K562 (cell line): Measurements from ENCODE around the gene TPX2. TPM values are rescaled to one million over a fixed set of nuclear protein-coding genes. Genes with fewer than 3 reads are reported as not detected.

ENCODE experiments used
- BCLAF1 ChIP-seq, 2 experiments: fragments of 450-650 bp in 1 of 2; IDR thresholded peaks; 2 replicates each; pipeline ENCODE4 v1.6.1; 2011 to 2017; ENCODE audit warnings: low read depth in 2 of 2, antibody characterized with exemption in 1 of 2, borderline replicate concordance in 1 of 2, low read length in 1 of 2, mild to moderate bottlenecking in 1 of 2, mixed read lengths in 1 of 2; ENCODE audit not compliant: control insufficient read depth in 1 of 2
- BHLHE40 ChIP-seq: IDR thresholded peaks from 2 replicates; pipeline ENCODE4 v1.6.1; 2011; ENCODE audit warnings: low read length, improper control_type of control experiment
- CBFA2T3 ChIP-seq: fragments of 450-650 bp; IDR thresholded peaks from 2 replicates; pipeline ENCODE4 v1.6.1; 2017
- CTBP1 ChIP-seq: fragments of 450-650 bp; IDR thresholded peaks from 2 replicates; pipeline ENCODE4 v1.6.1; 2016; ENCODE audit warnings: borderline replicate concordance
- DIDO1 ChIP-seq: fragments of 450-650 bp; IDR thresholded peaks from 2 replicates; pipeline ENCODE4 v1.6.1; 2016; ENCODE audit warnings: low read depth, missing biosample characterization, missing genetic modification characterization
- TAF1 ChIP-seq: IDR thresholded peaks from 2 replicates; pipeline ENCODE4 v1.6.1; 2011; ENCODE audit warnings: mild to moderate bottlenecking, low read length, moderate library complexity; ENCODE audit not compliant: insufficient read depth, control insufficient read depth, severe bottlenecking; ENCODE audit errors: extremely low read depth
- TAF9B ChIP-seq: fragments of 450-650 bp; IDR thresholded peaks from 2 replicates; pipeline ENCODE4 v1.6.1; 2018; ENCODE audit warnings: mild to moderate bottlenecking; ENCODE audit not compliant: partially characterized antibody
- TFAP4 ChIP-seq: sonication (generic); formaldehyde crosslinking; IDR thresholded peaks from 2 replicates; pipeline ENCODE4 v1.8.0; 2022; ENCODE audit warnings: missing genetic modification reagents, mild to moderate bottlenecking, moderate library complexity, borderline replicate concordance
- VEZF1 ChIP-seq: fragments of 200-800 bp; sonication (Bioruptor generic); IDR thresholded peaks from 2 replicates; pipeline ENCODE4 v1.6.1; 2017; ENCODE audit warnings: missing genetic modification characterization, missing compliant biosample characterization
- ZNF785 ChIP-seq: fragments of 250-450 bp; sonication (Bioruptor Pico); IDR thresholded peaks from 2 replicates; pipeline ENCODE4 v1.4.0; 2020; ENCODE audit warnings: mild to moderate bottlenecking
- polyA plus RNA-seq, 8 experiments: library from polyadenylated mRNA; depleted of rRNA in 4 of 8; stranded (reverse) in 5 of 8; unstranded in 3 of 8; fragments of >200 nt; fragmentation: Nextera tagmentation in 2 of 8; fragmentation: Illumina TruSeq in 1 of 8; extraction: Ambion mirVana in 2 of 8; extraction: Trizol in 1 of 8; gene quantifications; 2 replicates each; pipeline versions ENCODE4 v1.2.1 to v1.2.3, GENCODE V29; 2011 to 2014; ENCODE audit warnings: inconsistent platforms in 1 of 8, missing spikeins in 1 of 8
- total RNA-seq, 7 experiments: library from RNA; depleted of rRNA in 6 of 7; stranded (reverse); fragments of >200 nt in 6 of 7; fragmentation: Illumina TruSeq in 2 of 7; extraction: Trizol in 2 of 7; gene quantifications; 2 replicates each; pipeline versions ENCODE4 v1.2.1 to v1.2.3, GENCODE V29; 2011 to 2021; ENCODE audit warnings: low replicate concordance in 1 of 7
- TF ChIP-seq, protein P1 (sequence below): fragments of 450-650 bp; IDR thresholded peaks from 2 replicates; pipeline ENCODE4 v1.6.1; 2017; ENCODE audit warnings: antibody characterized with exemption, mild to moderate bottlenecking
- TF ChIP-seq, protein P2 (sequence below): sonication (generic); formaldehyde crosslinking; IDR thresholded peaks from 2 replicates; pipeline ENCODE4 v1.8.1; 2023; ENCODE audit warnings: mild to moderate bottlenecking, missing genetic modification reagents
- TF ChIP-seq, protein P3 (sequence below): fragments of 250-450 bp; sonication (Bioruptor Pico); IDR thresholded peaks from 2 replicates; pipeline ENCODE4 v1.9.0; 2021; ENCODE audit warnings: mild to moderate bottlenecking

The TPX2 gene
- total and polyA plus RNA-seq, 9 of the 15 experiments (the other 6 are each of a cell fraction or from before 2014, with no cell fraction given) = 48.0 to 241 (median 133) TPM

- TF ChIP-seq BCLAF1 (IDR thresholded peaks at IDR 0.05; ENCODE audit: borderline replicate concordance in 1 of 2, control insufficient read depth in 1 of 2, low read depth in 2 of 2, low read length in 1 of 2) (no peak), VEZF1 (CRISPR knock-in tag) (peak; percentile 67), TFAP4 (CRISPR knock-in tag) (peak; percentile 98), CTBP1 (peak; percentile 27; the same call in 1 of the 2 replicates), TAF1 (no peak), DIDO1 (tag) (no peak), BHLHE40 (peak; percentile 50; the same call in 1 of the 2 replicates), ZNF785 (CRISPR knock-in tag) (no peak), CBFA2T3 (peak; percentile 77), TAF9B (peak; percentile 39)
- TF ChIP-seq, protein P1, sequence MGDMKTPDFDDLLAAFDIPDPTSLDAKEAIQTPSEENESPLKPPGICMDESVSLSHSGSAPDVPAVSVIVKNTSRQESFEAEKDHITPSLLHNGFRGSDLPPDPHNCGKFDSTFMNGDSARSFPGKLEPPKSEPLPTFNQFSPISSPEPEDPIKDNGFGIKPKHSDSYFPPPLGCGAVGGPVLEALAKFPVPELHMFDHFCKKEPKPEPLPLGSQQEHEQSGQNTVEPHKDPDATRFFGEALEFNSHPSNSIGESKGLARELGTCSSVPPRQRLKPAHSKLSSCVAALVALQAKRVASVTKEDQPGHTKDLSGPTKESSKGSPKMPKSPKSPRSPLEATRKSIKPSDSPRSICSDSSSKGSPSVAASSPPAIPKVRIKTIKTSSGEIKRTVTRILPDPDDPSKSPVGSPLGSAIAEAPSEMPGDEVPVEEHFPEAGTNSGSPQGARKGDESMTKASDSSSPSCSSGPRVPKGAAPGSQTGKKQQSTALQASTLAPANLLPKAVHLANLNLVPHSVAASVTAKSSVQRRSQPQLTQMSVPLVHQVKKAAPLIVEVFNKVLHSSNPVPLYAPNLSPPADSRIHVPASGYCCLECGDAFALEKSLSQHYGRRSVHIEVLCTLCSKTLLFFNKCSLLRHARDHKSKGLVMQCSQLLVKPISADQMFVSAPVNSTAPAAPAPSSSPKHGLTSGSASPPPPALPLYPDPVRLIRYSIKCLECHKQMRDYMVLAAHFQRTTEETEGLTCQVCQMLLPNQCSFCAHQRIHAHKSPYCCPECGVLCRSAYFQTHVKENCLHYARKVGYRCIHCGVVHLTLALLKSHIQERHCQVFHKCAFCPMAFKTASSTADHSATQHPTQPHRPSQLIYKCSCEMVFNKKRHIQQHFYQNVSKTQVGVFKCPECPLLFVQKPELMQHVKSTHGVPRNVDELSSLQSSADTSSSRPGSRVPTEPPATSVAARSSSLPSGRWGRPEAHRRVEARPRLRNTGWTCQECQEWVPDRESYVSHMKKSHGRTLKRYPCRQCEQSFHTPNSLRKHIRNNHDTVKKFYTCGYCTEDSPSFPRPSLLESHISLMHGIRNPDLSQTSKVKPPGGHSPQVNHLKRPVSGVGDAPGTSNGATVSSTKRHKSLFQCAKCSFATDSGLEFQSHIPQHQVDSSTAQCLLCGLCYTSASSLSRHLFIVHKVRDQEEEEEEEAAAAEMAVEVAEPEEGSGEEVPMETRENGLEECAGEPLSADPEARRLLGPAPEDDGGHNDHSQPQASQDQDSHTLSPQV = 0 out of 2 replicates have a peak, but pooled peaks have one; percentile 8
- TF ChIP-seq, protein P2, sequence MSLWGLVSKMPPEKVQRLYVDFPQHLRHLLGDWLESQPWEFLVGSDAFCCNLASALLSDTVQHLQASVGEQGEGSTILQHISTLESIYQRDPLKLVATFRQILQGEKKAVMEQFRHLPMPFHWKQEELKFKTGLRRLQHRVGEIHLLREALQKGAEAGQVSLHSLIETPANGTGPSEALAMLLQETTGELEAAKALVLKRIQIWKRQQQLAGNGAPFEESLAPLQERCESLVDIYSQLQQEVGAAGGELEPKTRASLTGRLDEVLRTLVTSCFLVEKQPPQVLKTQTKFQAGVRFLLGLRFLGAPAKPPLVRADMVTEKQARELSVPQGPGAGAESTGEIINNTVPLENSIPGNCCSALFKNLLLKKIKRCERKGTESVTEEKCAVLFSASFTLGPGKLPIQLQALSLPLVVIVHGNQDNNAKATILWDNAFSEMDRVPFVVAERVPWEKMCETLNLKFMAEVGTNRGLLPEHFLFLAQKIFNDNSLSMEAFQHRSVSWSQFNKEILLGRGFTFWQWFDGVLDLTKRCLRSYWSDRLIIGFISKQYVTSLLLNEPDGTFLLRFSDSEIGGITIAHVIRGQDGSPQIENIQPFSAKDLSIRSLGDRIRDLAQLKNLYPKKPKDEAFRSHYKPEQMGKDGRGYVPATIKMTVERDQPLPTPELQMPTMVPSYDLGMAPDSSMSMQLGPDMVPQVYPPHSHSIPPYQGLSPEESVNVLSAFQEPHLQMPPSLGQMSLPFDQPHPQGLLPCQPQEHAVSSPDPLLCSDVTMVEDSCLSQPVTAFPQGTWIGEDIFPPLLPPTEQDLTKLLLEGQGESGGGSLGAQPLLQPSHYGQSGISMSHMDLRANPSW = no peak
- TF ChIP-seq, protein P3, sequence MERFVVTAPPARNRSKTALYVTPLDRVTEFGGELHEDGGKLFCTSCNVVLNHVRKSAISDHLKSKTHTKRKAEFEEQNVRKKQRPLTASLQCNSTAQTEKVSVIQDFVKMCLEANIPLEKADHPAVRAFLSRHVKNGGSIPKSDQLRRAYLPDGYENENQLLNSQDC (CRISPR knock-in tag) = no peak
Measured at GRCh38 chr20:31707994-31708735, 30.9 kb upstream of the TPX2 start (continued).
